H1 (cell line): Measurements from ENCODE around the gene FAM222B. TPM values are rescaled to one million over a fixed set of nuclear protein-coding genes. Genes with fewer than 3 reads are reported as not detected.

Experiments used
- EGR1 ChIP-seq: IDR thresholded peaks from 2 replicates; pipeline ENCODE4 v1.6.1; 2011; ENCODE audit warnings: low read depth, low read length, borderline replicate concordance
- EP300 ChIP-seq, 2 experiments: IDR thresholded peaks; 1 replicate in 1 of 2; 2 replicates in 1 of 2; pipeline ENCODE4 v1.6.1; 2011 to 2012; ENCODE audit warnings: low read depth in 2 of 2, low read length in 2 of 2, mild to moderate bottlenecking in 2 of 2, borderline replicate concordance in 1 of 2, inconsistent platforms in 1 of 2, moderate library complexity in 1 of 2
- MAFK ChIP-seq: IDR thresholded peaks from 2 replicates; pipeline ENCODE4 v1.6.1; 2012; ENCODE audit warnings: low read depth, mild to moderate bottlenecking, improper control_type of control experiment, low read length
- RFX5 ChIP-seq: IDR thresholded peaks from 2 replicates; pipeline ENCODE4 v1.6.1; 2011; ENCODE audit warnings: low read depth, low read length, improper control_type of control experiment, borderline replicate concordance
- ZNF274 ChIP-seq: IDR thresholded peaks from 2 replicates; pipeline ENCODE4 v1.7.0; 2012; ENCODE audit warnings: low read length, borderline replicate concordance; ENCODE audit errors: extremely low read depth
- polyA plus RNA-seq, 7 experiments: library from polyadenylated mRNA; depleted of rRNA in 3 of 7; stranded (reverse) in 5 of 7; unstranded in 2 of 7; fragments of >200 nt in 5 of 7; fragments of 200-250 nt in 2 of 7; gene quantifications; 1 replicate in 5 of 7; 2 replicates in 1 of 7; 4 replicates in 1 of 7; pipeline versions ENCODE4 v1.2.1 to v1.2.3, GENCODE V29; 2011 to 2013; ENCODE audit warnings: missing spikeins in 2 of 7, mixed read lengths in 2 of 7
- total RNA-seq: library from RNA; stranded (reverse); fragmentation: NEBNext Ultra II Directional; extraction: Animal tissue kit (Norgen Biotek cat#: 25700); gene quantifications from 2 replicates; pipeline ENCODE4 v1.2.1, GENCODE V29; 2021

The FAM222B gene
- total and polyA plus RNA-seq, 2 of the 8 experiments (the other 6 are each of a cell fraction or from before 2014, with no cell fraction given) = 42.1 to 81.7 TPM

DNA sequence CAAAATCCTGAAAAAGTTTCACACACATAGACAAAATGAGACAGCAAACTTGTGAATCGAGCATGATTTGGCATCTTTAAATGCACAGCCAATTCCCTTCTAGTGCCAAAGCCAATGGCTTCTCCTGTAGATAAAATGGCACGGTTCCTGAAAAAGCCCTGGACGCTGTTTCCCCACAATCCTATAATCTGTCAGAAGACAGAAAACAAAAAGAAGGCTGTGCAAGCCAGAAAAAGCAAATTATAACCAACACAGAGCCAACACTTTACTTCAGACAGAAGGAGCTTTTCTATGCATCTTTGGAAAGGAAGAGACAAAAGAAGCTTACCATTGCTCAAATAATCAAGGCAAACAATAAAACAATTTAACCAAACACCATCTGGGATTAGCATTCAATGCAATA lies 23.8 kb downstream of the FAM222B start (continued):
- TF ChIP-seq ZNF274 (no peak), MAFK (no peak), EGR1 (no peak), EP300 (IDR thresholded peaks at IDR 0.05; ENCODE audit: borderline replicate concordance in 1 of 2, low read depth in 2 of 2, low read length in 2 of 2) (no peak), RFX5 (no peak)
- TF ChIP-seq, all 59 proteins: peak for 0
